GM18502 (cell line): ENCODE results near the gene KRT80.
"Not testable (repeated sequence)": the region's sequence is repeated elsewhere in the genome, so short reads cannot be mapped to it uniquely, and the experiment has no call there.

Source experiments
- ATAC-seq: cut with Tn5 transposase; IDR thresholded peaks from one replicate; pipeline ENCODE4 v1.9.1; 2021; ENCODE audit warnings: mild to moderate bottlenecking; ENCODE audit not compliant: unreplicated experiment, poor library complexity

KRT80 gene

GRCh38 chr12:52191841-52192791, at the start of gene KRT80:
KRT80 (minus strand) TSS chr12:52192014; CDS start chr12:52191902, 112 bp downstream.
- ATAC-seq = no peak

- no peak for ATAC-seq
These were observed 49.5 kb upstream of the KRT80 start for GRCh38 chr12:52241205-52241842.

- not testable (repeated sequence) for ATAC-seq
These were observed 48.4 kb upstream of the KRT80 start for GRCh38 chr12:52240247-52240646.

GRCh38 chr12:52239767-52240166, 48.0 kb upstream of the KRT80 start:
- ATAC-seq = no peak

GRCh38 chr12:52238916-52239646, 47.3 kb upstream of the KRT80 start:
- no peak for ATAC-seq

GRCh38 chr12:52238207-52238840, 46.5 kb upstream of the KRT80 start:
- ATAC-seq = no peak

GRCh38 chr12:52236386-52237050, 44.7 kb upstream of the KRT80 start:
- no peak for ATAC-seq

GRCh38 chr12:52235822-52236361, 44.1 kb upstream of the KRT80 start:
- no peak for ATAC-seq

GRCh38 chr12:52235001-52235764, 43.4 kb upstream of the KRT80 start:
- no peak for ATAC-seq

GRCh38 chr12:52234223-52234810, 42.5 kb upstream of the KRT80 start:
- ATAC-seq = no peak

GRCh38 chr12:52233462-52234207, 41.8 kb upstream of the KRT80 start:
- no peak for ATAC-seq

- ATAC-seq = no peak
These were observed 41.1 kb upstream of the KRT80 start, which contains the start of gene KRT7 for GRCh38 chr12:52232674-52233461. KRT7 (plus strand) TSS chr12:52233243; CDS start chr12:52233297, 54 bp downstream.

GRCh38 chr12:52232203-52232673, 40.4 kb upstream of the KRT80 start:
- ATAC-seq = no peak

- ATAC-seq = no peak
These were observed 39.7 kb upstream of the KRT80 start for GRCh38 chr12:52231305-52232202.

- no peak for ATAC-seq
These were observed 38.8 kb upstream of the KRT80 start for GRCh38 chr12:52230364-52231281.
